ENCODE measurements around the gene MTRF1L. TPM values are rescaled to one million over a fixed set of nuclear protein-coding genes. Genes with fewer than 3 reads are reported as not detected.

MTRF1L gene
- total RNA-seq, 1 experiment from 2014 or later, result 30.9 TPM

GRCh38 chr6:152976749-152977148, 25.8 kb downstream of the MTRF1L start:
- peaks cover 87% of the 10 kb centered on the region for H3K36me3 ChIP-seq (ENCODE audit: insufficient read depth, low read length, poor library complexity, severe bottlenecking)
- no peak overlapping the region for H3K4me3 ChIP-seq (ENCODE audit: low read depth, low read length, poor library complexity, severe bottlenecking)
- no peak for TF ChIP-seq EZH2 (IDR thresholded peaks at IDR 0.05; ENCODE audit: borderline replicate concordance, low read depth, low read length, poor library complexity, severe bottlenecking)
- no peak for TF ChIP-seq CTCF (conservative IDR thresholded peaks at IDR 0.05; ENCODE audit: low read depth, low read length)
- DNase-seq (ENCODE audit: low spot score), result no peak
- H3K27ac ChIP-seq (ENCODE audit: low read depth, low read length, poor library complexity, severe bottlenecking), result no peak overlapping the region
- intact Hi-C loops (cut with micrococcal nuclease; ENCODE audit: unreplicated experiment), result no loop called here
- peaks cover 47% of the 10 kb centered on the region for H3K4me1 ChIP-seq (ENCODE audit: insufficient read depth, low read length, poor library complexity, severe bottlenecking)
- no peaks in the 10 kb centered on the region for H3K9me3 ChIP-seq (ENCODE audit: low read depth, low read length, poor library complexity, severe bottlenecking)
- no TSS peak for BruUV-seq (replicated peaks)
- POLR2A ChIA-PET (ENCODE audit: low non-redundant PET), result no interaction called here
- no peaks in the 10 kb centered on the region for H3K27me3 ChIP-seq (replicated peaks; ENCODE audit: insufficient read depth, low read depth, low read length, poor library complexity)
- CTCF ChIA-PET, result no interaction called here

- intact Hi-C loops (cut with micrococcal nuclease; ENCODE audit: unreplicated experiment), result no loop called here
- H3K4me1 ChIP-seq (ENCODE audit: insufficient read depth, low read length, poor library complexity, severe bottlenecking), result peaks cover 47% of the 10 kb centered on the region
- H3K36me3 ChIP-seq (ENCODE audit: insufficient read depth, low read length, poor library complexity, severe bottlenecking), result peaks cover 99% of the 10 kb centered on the region
- no TSS peak for BruUV-seq (replicated peaks)
- no peaks in the 10 kb centered on the region for H3K9me3 ChIP-seq (ENCODE audit: low read depth, low read length, poor library complexity, severe bottlenecking)
- no peak overlapping the region for H3K4me3 ChIP-seq (ENCODE audit: low read depth, low read length, poor library complexity, severe bottlenecking)
- no peaks in the 10 kb centered on the region for H3K27me3 ChIP-seq (replicated peaks; ENCODE audit: insufficient read depth, low read depth, low read length, poor library complexity)
- CTCF ChIA-PET, result no interaction called here
- DNase-seq (ENCODE audit: low spot score), result no peak
- POLR2A ChIA-PET (ENCODE audit: low non-redundant PET), result no interaction called here
- no peak overlapping the region for H3K27ac ChIP-seq (ENCODE audit: low read depth, low read length, poor library complexity, severe bottlenecking)
- no peak for TF ChIP-seq CTCF (conservative IDR thresholded peaks at IDR 0.05; ENCODE audit: low read depth, low read length)
- no peak for TF ChIP-seq EZH2 (IDR thresholded peaks at IDR 0.05; ENCODE audit: borderline replicate concordance, low read depth, low read length, poor library complexity, severe bottlenecking)
These were observed 27.1 kb downstream of the MTRF1L start for GRCh38 chr6:152975204-152975915.

GRCh38 chr6:152973916-152974315, 28.6 kb downstream of the MTRF1L start:
- peaks cover 97% of the 10 kb centered on the region for H3K36me3 ChIP-seq (ENCODE audit: insufficient read depth, low read length, poor library complexity, severe bottlenecking)
- peaks cover 33% of the 10 kb centered on the region for H3K4me1 ChIP-seq (ENCODE audit: insufficient read depth, low read length, poor library complexity, severe bottlenecking)
- intact Hi-C loops (cut with micrococcal nuclease; ENCODE audit: unreplicated experiment), result no loop called here
- H3K27ac ChIP-seq (ENCODE audit: low read depth, low read length, poor library complexity, severe bottlenecking), result no peak overlapping the region
- no peaks in the 10 kb centered on the region for H3K27me3 ChIP-seq (replicated peaks; ENCODE audit: insufficient read depth, low read depth, low read length, poor library complexity)
- ChIA-PET CTCF (interaction anchor here (0.7 kb wide), 1 partner anchor 831 kb away, joined by 11 read pairs; no protein-coding TSS in a partner anchor), POLR2A (ENCODE audit: low non-redundant PET) (no interaction called here)
- no peak for DNase-seq (ENCODE audit: low spot score)
- BruUV-seq (replicated peaks), result no TSS peak
- TF ChIP-seq EZH2 (IDR thresholded peaks at IDR 0.05; ENCODE audit: borderline replicate concordance, low read depth, low read length, poor library complexity, severe bottlenecking), result no peak
- TF ChIP-seq CTCF (conservative IDR thresholded peaks at IDR 0.05; ENCODE audit: low read depth, low read length), result no peak
- no peak overlapping the region for H3K4me3 ChIP-seq (ENCODE audit: low read depth, low read length, poor library complexity, severe bottlenecking)
- peaks cover 10% of the 10 kb centered on the region for H3K9me3 ChIP-seq (ENCODE audit: low read depth, low read length, poor library complexity, severe bottlenecking)

All from A673 (cell line).